Panc1 (cell line): ENCODE results near the gene COL6A2.

Experiments
- CTCF ChIP-seq: fragments of 450-650 bp; IDR thresholded peaks from 2 replicates; pipeline ENCODE4 v1.5.1; 2017; ENCODE audit warnings: mild to moderate bottlenecking
- POLR2AphosphoS5 ChIP-seq: IDR thresholded peaks from 2 replicates; pipeline ENCODE4 v1.6.1; 2012; ENCODE audit warnings: mild to moderate bottlenecking, low read depth, low read length, moderate library complexity
- REST ChIP-seq, 2 experiments: IDR thresholded peaks; 2 replicates each; pipeline ENCODE4 v1.6.1; 2011 to 2012; ENCODE audit warnings: low read depth in 2 of 2, control low read depth in 1 of 2, low read length in 1 of 2, mild to moderate bottlenecking in 1 of 2, moderate library complexity in 1 of 2; ENCODE audit not compliant: insufficient read depth in 1 of 2
- SIN3A ChIP-seq: IDR thresholded peaks from 2 replicates; pipeline ENCODE4 v1.6.1; 2012; ENCODE audit warnings: low read depth, mild to moderate bottlenecking, low read length, moderate library complexity, borderline replicate concordance; ENCODE audit not compliant: insufficient read depth

- no peak for TF ChIP-seq POLR2AphosphoS5
- TF ChIP-seq CTCF, result no peak
- no peak for TF ChIP-seq REST (IDR thresholded peaks at IDR 0.05; ENCODE audit: insufficient read depth in 1 of 2, low read depth in 2 of 2, low read length in 1 of 2)
- TF ChIP-seq SIN3A, result no peak
Observed at GRCh38 chr21:46141767-46142581, 44.1 kb downstream of the COL6A2 start.
